ENCODE data around the gene MPPED2.

GRCh38 chr11:30485222-30485621 lies 100.9 kb downstream of the MPPED2 start:
- TF ChIP-seq, protein P1, sequence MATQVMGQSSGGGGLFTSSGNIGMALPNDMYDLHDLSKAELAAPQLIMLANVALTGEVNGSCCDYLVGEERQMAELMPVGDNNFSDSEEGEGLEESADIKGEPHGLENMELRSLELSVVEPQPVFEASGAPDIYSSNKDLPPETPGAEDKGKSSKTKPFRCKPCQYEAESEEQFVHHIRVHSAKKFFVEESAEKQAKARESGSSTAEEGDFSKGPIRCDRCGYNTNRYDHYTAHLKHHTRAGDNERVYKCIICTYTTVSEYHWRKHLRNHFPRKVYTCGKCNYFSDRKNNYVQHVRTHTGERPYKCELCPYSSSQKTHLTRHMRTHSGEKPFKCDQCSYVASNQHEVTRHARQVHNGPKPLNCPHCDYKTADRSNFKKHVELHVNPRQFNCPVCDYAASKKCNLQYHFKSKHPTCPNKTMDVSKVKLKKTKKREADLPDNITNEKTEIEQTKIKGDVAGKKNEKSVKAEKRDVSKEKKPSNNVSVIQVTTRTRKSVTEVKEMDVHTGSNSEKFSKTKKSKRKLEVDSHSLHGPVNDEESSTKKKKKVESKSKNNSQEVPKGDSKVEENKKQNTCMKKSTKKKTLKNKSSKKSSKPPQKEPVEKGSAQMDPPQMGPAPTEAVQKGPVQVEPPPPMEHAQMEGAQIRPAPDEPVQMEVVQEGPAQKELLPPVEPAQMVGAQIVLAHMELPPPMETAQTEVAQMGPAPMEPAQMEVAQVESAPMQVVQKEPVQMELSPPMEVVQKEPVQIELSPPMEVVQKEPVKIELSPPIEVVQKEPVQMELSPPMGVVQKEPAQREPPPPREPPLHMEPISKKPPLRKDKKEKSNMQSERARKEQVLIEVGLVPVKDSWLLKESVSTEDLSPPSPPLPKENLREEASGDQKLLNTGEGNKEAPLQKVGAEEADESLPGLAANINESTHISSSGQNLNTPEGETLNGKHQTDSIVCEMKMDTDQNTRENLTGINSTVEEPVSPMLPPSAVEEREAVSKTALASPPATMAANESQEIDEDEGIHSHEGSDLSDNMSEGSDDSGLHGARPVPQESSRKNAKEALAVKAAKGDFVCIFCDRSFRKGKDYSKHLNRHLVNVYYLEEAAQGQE (IDR thresholded peaks at IDR 0.05; ENCODE audit: low read depth): no peak
- TF ChIP-seq EP300 (IDR thresholded peaks at IDR 0.05; ENCODE audit: borderline replicate concordance): no peak
- no peak for TF ChIP-seq CREB1 (IDR thresholded peaks at IDR 0.05; ENCODE audit: low read depth)
- TF ChIP-seq NFIC (IDR thresholded peaks at IDR 0.05): no peak
- TF ChIP-seq, protein P2, sequence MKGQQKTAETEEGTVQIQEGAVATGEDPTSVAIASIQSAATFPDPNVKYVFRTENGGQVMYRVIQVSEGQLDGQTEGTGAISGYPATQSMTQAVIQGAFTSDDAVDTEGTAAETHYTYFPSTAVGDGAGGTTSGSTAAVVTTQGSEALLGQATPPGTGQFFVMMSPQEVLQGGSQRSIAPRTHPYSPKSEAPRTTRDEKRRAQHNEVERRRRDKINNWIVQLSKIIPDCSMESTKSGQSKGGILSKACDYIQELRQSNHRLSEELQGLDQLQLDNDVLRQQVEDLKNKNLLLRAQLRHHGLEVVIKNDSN (IDR thresholded peaks at IDR 0.05): no peak

Data from Ishikawa (cell line).